Measurements from ENCODE around the gene NEU4. TPM values are rescaled to one million over a fixed set of nuclear protein-coding genes. Genes with fewer than 3 reads are reported as not detected.

The NEU4 gene
- total RNA-seq, 1 donor from 2014 or later: not detected

DNA sequence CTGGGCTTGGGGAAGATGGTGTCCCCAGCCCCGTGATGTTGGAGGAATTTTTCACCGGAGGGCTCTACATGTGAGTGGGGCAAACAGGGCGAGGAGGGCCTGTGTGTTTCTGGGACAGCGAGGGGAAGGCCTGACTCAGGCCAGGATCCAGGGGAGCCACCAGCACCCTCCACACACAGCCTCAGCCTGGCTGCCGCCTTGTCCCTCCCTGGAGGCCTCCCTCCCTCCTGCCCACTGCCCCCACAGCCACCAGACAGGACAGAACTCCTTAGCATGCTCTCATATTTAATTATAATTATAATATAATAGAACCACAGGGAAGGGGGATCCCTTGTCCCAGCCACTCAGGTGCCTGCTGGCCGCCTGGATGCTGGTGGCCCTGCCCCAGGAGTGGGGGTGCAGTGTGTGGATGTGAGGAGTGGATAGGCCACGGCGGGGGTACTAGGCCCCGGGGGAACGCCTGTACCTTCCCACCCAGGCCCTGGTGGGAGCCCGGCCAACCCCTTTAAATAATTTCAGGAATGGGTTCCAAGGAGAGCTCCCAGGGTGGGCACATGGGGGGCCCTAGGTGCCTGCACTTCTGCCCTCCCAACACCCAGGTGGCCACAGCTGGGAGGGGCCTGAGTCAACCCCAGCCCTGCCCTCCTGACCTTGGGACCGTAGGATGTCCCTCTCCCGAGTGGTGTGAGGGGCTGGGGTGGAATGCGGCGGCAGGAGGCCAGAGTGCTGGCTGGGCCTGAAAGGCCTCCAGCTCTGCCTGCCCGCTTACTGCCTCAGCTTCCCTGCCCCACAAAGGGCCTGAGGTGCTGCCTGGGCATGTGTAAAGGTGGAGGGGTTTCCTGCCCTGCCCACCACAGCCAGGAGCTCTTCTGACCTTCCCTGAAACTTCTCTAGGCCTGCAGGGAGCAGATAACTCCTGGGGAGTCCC is 40.9 kb downstream of the NEU4 start:
- Histone ChIP-seq H3K4me3 (no peak overlapping the region), H3K36me3 (no peaks in the 10 kb centered on the region), H3K9me3 (no peaks in the 10 kb centered on the region), H3K27me3 (no peaks in the 10 kb centered on the region), H3K4me1 (peaks cover 2% of the 10 kb centered on the region in 2 donors), H3K27ac (no peak overlapping the region)
- TF ChIP-seq, protein P1, sequence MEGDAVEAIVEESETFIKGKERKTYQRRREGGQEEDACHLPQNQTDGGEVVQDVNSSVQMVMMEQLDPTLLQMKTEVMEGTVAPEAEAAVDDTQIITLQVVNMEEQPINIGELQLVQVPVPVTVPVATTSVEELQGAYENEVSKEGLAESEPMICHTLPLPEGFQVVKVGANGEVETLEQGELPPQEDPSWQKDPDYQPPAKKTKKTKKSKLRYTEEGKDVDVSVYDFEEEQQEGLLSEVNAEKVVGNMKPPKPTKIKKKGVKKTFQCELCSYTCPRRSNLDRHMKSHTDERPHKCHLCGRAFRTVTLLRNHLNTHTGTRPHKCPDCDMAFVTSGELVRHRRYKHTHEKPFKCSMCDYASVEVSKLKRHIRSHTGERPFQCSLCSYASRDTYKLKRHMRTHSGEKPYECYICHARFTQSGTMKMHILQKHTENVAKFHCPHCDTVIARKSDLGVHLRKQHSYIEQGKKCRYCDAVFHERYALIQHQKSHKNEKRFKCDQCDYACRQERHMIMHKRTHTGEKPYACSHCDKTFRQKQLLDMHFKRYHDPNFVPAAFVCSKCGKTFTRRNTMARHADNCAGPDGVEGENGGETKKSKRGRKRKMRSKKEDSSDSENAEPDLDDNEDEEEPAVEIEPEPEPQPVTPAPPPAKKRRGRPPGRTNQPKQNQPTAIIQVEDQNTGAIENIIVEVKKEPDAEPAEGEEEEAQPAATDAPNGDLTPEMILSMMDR (IDR thresholded peaks at IDR 0.05): no peak
- DNase-seq (ENCODE audit: low spot score in 2 of 2): no peak
- intact Hi-C loops (cut with DNase I): no loop called here

DNA sequence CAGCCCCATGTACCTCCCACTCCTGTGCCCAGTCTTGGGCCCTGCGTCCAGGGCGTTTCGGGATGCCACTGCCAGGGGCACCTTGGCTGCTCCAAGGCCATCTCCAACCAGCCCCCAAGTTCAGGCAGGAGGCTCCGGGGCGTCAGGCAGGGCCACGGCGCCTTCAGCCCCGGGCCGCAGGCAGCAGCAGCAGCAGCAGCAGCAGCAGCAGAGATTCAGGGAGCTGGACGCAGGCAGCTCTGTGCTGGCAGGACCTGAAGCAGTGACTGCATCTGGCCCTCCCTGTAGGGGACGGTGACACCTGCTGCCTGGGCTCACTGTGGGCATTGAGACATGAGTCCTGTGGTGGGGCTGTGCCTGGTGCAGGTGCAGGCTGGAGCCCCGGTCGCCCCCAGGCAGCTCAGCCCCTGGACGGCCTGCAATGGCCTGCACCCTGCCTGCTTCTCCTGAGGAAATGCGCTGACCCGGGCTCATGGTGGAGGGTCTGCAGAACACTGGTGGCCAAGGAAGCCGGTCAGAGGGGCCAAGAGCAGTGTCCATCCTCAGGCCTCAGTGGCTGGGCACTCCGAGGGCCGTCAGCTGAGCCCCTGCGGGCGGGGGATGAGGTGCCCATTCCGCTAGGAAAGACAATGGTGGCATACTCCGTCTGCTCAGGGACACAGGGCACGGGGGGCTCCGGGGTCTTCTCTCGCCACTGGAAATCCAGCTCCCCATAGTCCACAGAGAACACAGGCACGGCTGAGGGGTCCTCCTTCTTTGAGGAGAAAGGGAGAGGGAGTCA is 41.7 kb downstream of the NEU4 start:
- no peaks in the 10 kb centered on the region for H3K4me1 ChIP-seq
- H3K27me3 ChIP-seq: no peaks in the 10 kb centered on the region
- H3K36me3 ChIP-seq: no peaks in the 10 kb centered on the region
- no peak overlapping the region for H3K4me3 ChIP-seq
- H3K9me3 ChIP-seq: no peaks in the 10 kb centered on the region
- H3K27ac ChIP-seq: no peak overlapping the region
- TF ChIP-seq, protein P1 (IDR thresholded peaks at IDR 0.05): no peak
- no peak for DNase-seq (ENCODE audit: low spot score in 2 of 2)
- intact Hi-C loops (cut with DNase I): no loop called here

DNA sequence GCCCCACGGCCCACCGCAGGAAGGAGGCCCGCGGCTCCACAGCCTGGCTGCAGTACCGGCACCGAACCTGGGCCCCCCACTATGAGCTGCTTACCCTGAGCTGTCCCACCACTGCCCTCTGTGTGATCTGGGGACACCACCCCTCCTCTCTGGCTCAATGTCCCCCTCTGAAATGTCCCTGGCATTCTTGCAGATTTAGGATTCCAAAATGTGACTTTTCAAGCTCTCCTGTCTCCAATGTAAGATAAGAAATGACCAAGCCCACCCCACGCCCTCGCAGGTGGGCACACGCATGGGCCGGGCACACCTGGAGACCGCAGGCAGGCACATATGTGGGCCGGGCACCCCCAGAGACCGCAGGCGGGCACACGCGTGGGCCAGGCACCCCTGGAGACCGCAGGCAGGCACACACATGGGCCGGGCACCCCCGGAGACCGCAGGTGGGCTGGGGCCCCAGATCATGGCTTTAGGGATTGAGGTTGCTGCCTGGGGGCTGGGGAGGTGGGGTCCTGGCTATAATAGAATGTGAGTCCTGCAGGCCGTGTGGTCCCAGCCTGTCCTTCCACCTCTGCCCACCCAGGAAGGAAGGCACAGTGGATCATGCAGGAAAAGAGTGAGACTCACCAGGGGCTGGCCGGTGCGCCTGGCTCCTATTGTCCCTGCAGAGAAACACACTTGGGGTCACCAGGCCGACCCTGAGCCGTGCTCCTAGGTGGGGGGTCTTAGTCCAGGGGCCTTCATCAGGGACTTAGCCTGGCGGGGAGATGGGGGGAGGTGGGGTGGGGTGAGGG is 42.5 kb downstream of the NEU4 start:
- Histone ChIP-seq H3K4me3 (no peak overlapping the region), H3K4me1 (no peaks in the 10 kb centered on the region), H3K27me3 (no peaks in the 10 kb centered on the region), H3K9me3 (no peaks in the 10 kb centered on the region), H3K36me3 (no peaks in the 10 kb centered on the region), H3K27ac (no peak overlapping the region)
- intact Hi-C loops (cut with DNase I): no loop called here
- TF ChIP-seq, protein P1 (IDR thresholded peaks at IDR 0.05): no peak
- DNase-seq (ENCODE audit: low spot score in 2 of 2): no peak

DNA sequence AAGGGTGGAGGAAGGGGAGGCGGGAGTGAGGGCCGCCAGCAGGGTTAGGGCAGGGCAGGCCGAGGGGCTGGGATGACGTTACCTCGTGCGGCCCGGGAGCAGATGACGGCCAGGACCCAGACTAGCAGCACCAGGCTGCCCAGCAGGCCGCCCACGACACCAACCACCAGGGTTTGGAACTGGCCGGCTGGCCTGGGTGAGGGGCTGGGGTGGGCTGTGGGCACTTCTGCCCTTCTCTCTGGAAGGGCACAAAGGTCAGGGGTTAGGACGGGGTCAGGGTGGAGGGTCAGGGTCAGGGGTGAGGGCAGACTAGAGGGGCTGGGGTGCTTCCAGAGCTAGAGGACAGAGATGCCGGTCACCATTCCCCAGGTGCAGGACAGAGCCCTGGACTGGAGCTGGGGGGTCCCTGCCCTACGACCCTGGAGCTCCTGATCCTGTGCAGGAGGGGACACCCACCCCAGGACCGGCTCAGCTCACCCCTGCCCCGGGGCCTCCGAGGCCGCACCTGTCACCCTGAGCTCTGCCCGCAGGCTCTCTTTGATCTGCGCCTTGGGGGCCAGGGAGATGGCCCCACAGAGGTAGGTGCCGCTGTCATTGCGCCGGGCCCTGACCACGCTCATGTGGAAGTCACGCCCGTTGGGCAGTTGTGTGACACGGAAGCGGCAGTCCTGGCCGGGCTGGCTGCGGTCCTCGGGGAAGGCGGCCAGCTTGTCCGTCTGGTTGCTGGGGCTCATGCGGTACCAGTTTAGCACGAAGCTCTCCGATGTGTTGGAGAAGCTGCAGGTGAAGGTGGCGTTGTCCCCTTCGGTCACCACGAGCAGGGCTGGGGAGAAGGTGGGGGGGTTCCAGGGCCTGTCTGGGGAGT is 43.4 kb downstream of the NEU4 start:
- TF ChIP-seq, protein P1 (IDR thresholded peaks at IDR 0.05): no peak
- intact Hi-C loops (cut with DNase I): no loop called here
- H3K27ac ChIP-seq: no peak overlapping the region
- no peak overlapping the region for H3K4me3 ChIP-seq
- no peaks in the 10 kb centered on the region for H3K4me1 ChIP-seq
- DNase-seq (ENCODE audit: low spot score in 2 of 2): peak in 1 of 2 donors; percentile 58
- no peaks in the 10 kb centered on the region for H3K9me3 ChIP-seq
- no peaks in the 10 kb centered on the region for H3K36me3 ChIP-seq
- no peaks in the 10 kb centered on the region for H3K27me3 ChIP-seq
